GM12873 (cell line): Measurements from ENCODE around the gene ITGAX.

ENCODE experiments used
- CTCF ChIP-seq: IDR thresholded peaks from 2 replicates; pipeline ENCODE4 v1.5.1; 2012; ENCODE audit warnings: low read depth, mild to moderate bottlenecking, moderate library complexity, low read length, control low read depth; ENCODE audit not compliant: insufficient read depth; ENCODE audit errors: missing control alignments

ITGAX gene

GRCh38 chr16:31351942-31352325 lies 3.0 kb upstream of the ITGAX start:
- no peak for TF ChIP-seq CTCF

- no peak for TF ChIP-seq CTCF
Measured at GRCh38 chr16:31352376-31353115, 2.4 kb upstream of the ITGAX start.

- TF ChIP-seq CTCF, result no peak
Measured at GRCh38 chr16:31355431-31356100, 590 bp downstream of the ITGAX start.

GRCh38 chr16:31356566-31357323 lies 1.8 kb downstream of the ITGAX start:
- TF ChIP-seq CTCF, result no peak

- TF ChIP-seq CTCF, result peak; percentile 29
Measured at GRCh38 chr16:31357324-31358109, 2.5 kb downstream of the ITGAX start.

- no peak for TF ChIP-seq CTCF
Measured at GRCh38 chr16:31360251-31360650, 5.3 kb downstream of the ITGAX start.
